Right lobe of liver (tissue), 4 donors: Measurements from ENCODE around the gene BLTP3B.

Experiments used
- CTCF ChIP-seq, 4 donors: fragments of 200-600 bp in 3 of 4; fragments of 450-650 bp in 1 of 4; IDR thresholded peaks; one replicate each; pipeline versions ENCODE4 v1.5.1 to v1.8.0; 2016 to 2022; ENCODE audit warnings: antibody characterized with exemption in 4 of 4, mild to moderate bottlenecking in 2 of 4
- POLR2A ChIP-seq: fragments of 450-650 bp; IDR thresholded peaks from one replicate; pipeline ENCODE4 v1.6.1; 2017; ENCODE audit warnings: antibody characterized with exemption, mild to moderate bottlenecking
- donor health status: DM: no; HTN: no; CAD: no.
- donor health status: DM: no; HTN: no; CAD: no.
- donor health status: DM: no; HTN: yes; CAD: no.

GRCh38 chr12:100179252-100179651, 36.6 kb upstream of the BLTP3B start:
- no peak for TF ChIP-seq CTCF (IDR thresholded peaks at IDR 0.05)
- no peak for TF ChIP-seq POLR2A
